Measurements from ENCODE around the gene KIAA1671.

The KIAA1671 gene

GRCh38 chr22:24952837-24953383 lies 394 bp downstream of the KIAA1671 start:
- DNase-seq (ENCODE audit: low spot score): no peak

GRCh38 chr22:24953384-24954113 lies 1.0 kb downstream of the KIAA1671 start:
- DNase-seq (ENCODE audit: low spot score): no peak

- DNase-seq (ENCODE audit: low spot score): no peak
These were observed 1.6 kb downstream of the KIAA1671 start for GRCh38 chr22:24954114-24954463.

GRCh38 chr22:24954856-24955255 lies 2.3 kb downstream of the KIAA1671 start:
- DNase-seq (ENCODE audit: low spot score): no peak

GRCh38 chr22:24957043-24957442 lies 4.5 kb downstream of the KIAA1671 start:
- no peak for DNase-seq (ENCODE audit: low spot score)

- DNase-seq (ENCODE audit: low spot score): no peak
These were observed 8.8 kb downstream of the KIAA1671 start for GRCh38 chr22:24961217-24961844.

- DNase-seq (ENCODE audit: low spot score): no peak
These were observed 9.6 kb downstream of the KIAA1671 start for GRCh38 chr22:24962094-24962493.

- no peak for DNase-seq (ENCODE audit: low spot score)
These were observed 10.3 kb downstream of the KIAA1671 start for GRCh38 chr22:24962835-24963234.

GRCh38 chr22:24964441-24964840 lies 11.9 kb downstream of the KIAA1671 start:
- DNase-seq (ENCODE audit: low spot score): no peak

GRCh38 chr22:24965822-24966626 lies 13.5 kb downstream of the KIAA1671 start:
- DNase-seq (ENCODE audit: low spot score): no peak

GRCh38 chr22:24968066-24968561 lies 15.6 kb downstream of the KIAA1671 start:
- no peak for DNase-seq (ENCODE audit: low spot score)

GRCh38 chr22:24969560-24970301 lies 17.2 kb downstream of the KIAA1671 start:
- DNase-seq (ENCODE audit: low spot score): no peak

- DNase-seq (ENCODE audit: low spot score): no peak
These were observed 19.9 kb downstream of the KIAA1671 start for GRCh38 chr22:24972369-24972768.

- no peak for DNase-seq (ENCODE audit: low spot score)
These were observed 21.4 kb downstream of the KIAA1671 start for GRCh38 chr22:24973872-24974271.

GRCh38 chr22:24975125-24975640 lies 22.7 kb downstream of the KIAA1671 start:
- DNase-seq (ENCODE audit: low spot score): no peak

GRCh38 chr22:24975813-24976341 lies 23.4 kb downstream of the KIAA1671 start:
- no peak for DNase-seq (ENCODE audit: low spot score)

GRCh38 chr22:24976442-24977218 lies 24.1 kb downstream of the KIAA1671 start:
- DNase-seq (ENCODE audit: low spot score): no peak

GRCh38 chr22:24977370-24978221 lies 25.1 kb downstream of the KIAA1671 start:
- no peak for DNase-seq (ENCODE audit: low spot score)

- no peak for DNase-seq (ENCODE audit: low spot score)
These were observed 25.8 kb downstream of the KIAA1671 start for GRCh38 chr22:24978308-24978707.

GRCh38 chr22:24981066-24981465 lies 28.6 kb downstream of the KIAA1671 start:
- no peak for DNase-seq (ENCODE audit: low spot score)
